Measurements from ENCODE around the gene ADGRV1. TPM values are rescaled to one million over a fixed set of nuclear protein-coding genes. Genes with fewer than 3 reads are reported as not detected.

Gene ADGRV1
- total RNA-seq, 1 experiment from 2014 or later, result 64.8 TPM

GRCh38 chr5:90861843-90862586, 303.4 kb downstream of the ADGRV1 start:
- H3K9me3 Mint-ChIP-seq, result no peaks in the 10 kb centered on the region
- Histone ChIP-seq H3K27me3 (ENCODE audit: insufficient read depth, low read length) (no peaks in the 10 kb centered on the region), H3K4ac (ENCODE audit: low read depth, low read length) (no peak overlapping the region), H3K79me2 (ENCODE audit: insufficient read depth, low read length) (no peaks in the 10 kb centered on the region), H4K8ac (replicated peaks; ENCODE audit: insufficient read length, low read depth, low read length) (no peak overlapping the region), H4K91ac (ENCODE audit: insufficient read length, low read depth, low read length) (no peak overlapping the region), H3K4me1 (ENCODE audit: insufficient read depth, low read length) (no peaks in the 10 kb centered on the region), H4K20me1 (ENCODE audit: control insufficient read depth, insufficient read depth, insufficient read length) (no peaks in the 10 kb centered on the region), H3K4me2 (ENCODE audit: insufficient read depth, insufficient read length, low read length) (no peak overlapping the region), H4K5ac (ENCODE audit: insufficient read length, low read depth, low read length) (no peak overlapping the region), H2BK15ac (ENCODE audit: low read depth, low read length) (no peak overlapping the region), H3K23ac (ENCODE audit: insufficient read length, low read depth, low read length) (no peak overlapping the region), H3K14ac (ENCODE audit: insufficient read depth, low read length) (no peak overlapping the region), H2BK5ac (ENCODE audit: insufficient read length, low read length) (no peak overlapping the region), H3K56ac (ENCODE audit: insufficient read length, low read depth, low read length) (no peak overlapping the region), H2BK20ac (ENCODE audit: low read depth, low read length, poor library complexity, severe bottlenecking) (no peak overlapping the region), H3K79me1 (ENCODE audit: insufficient read depth, low read depth, low read length, poor library complexity, severe bottlenecking) (no peaks in the 10 kb centered on the region), H3K9ac (ENCODE audit: extremely low read depth, insufficient read length, low read length) (no peak overlapping the region), H2BK12ac (ENCODE audit: insufficient read length, low read depth, low read length) (no peak overlapping the region), H3K18ac (ENCODE audit: insufficient read length, low read depth, low read length) (no peak overlapping the region), H3K27ac (ENCODE audit: insufficient read length, low read depth, low read length) (no peak overlapping the region), H2AFZ (ENCODE audit: low read length) (no peak overlapping the region), H3T11ph (ENCODE audit: low read length) (no peak overlapping the region), H2BK120ac (ENCODE audit: low read depth, low read length, poor library complexity, severe bottlenecking) (no peak overlapping the region), H3K9me3 (ENCODE audit: control insufficient read depth, low read depth, low read length) (no peaks in the 10 kb centered on the region), H3K23me2 (ENCODE audit: insufficient read length, low read depth, low read length, poor library complexity, severe bottlenecking) (no peaks in the 10 kb centered on the region), H2AK5ac (ENCODE audit: insufficient read length, low read length) (no peak overlapping the region)
- no peak for DNase-seq
- H3K27me3 Mint-ChIP-seq (ENCODE audit: low read depth), result no peaks in the 10 kb centered on the region
- H3K4me1 Mint-ChIP-seq, result no peaks in the 10 kb centered on the region
- no CpG with 5 or more reads among the region's 3 CpGs for WGBS (ENCODE audit: extremely low coverage, insufficient read length, low lambda C conversion rate)
- no peak overlapping the region for H3K4me3 Mint-ChIP-seq
- H3K27ac Mint-ChIP-seq, result no peak overlapping the region; a peak in 1 of 7 replicates
- TF ChIP-seq CTCF (conservative IDR thresholded peaks at IDR 0.05), result peak; percentile 33; the same call in 2 of the 3 replicates
- H3K36me3 Mint-ChIP-seq (ENCODE audit: insufficient read depth in 1 of 3, low read depth in 3 of 3), result peaks cover 4 to 5% (median 4%) of the 10 kb centered on the region in 3 experiments; a peak in 2 of 7 replicates

Measured in H9 (cell line).